Stomach (tissue), 9 donors: ENCODE results near the gene JRKL. TPM values are rescaled to one million over a fixed set of nuclear protein-coding genes. Genes with fewer than 3 reads are reported as not detected.

Source experiments
- DNase-seq, 2 donors: peaks; one replicate each; pipeline versions ENCODE4 v3.0.0 to v3.0.0-alpha.2; 2013 to 2019
- H3K27ac ChIP-seq, 5 donors: fragments of 200-600 bp in 4 of 5; sonication (generic) in 4 of 5; one replicate each; pipeline ENCODE4 v1.5.1; 2013 to 2019; ENCODE audit warnings: mild to moderate bottlenecking in 1 of 5, moderate library complexity in 1 of 5
- H3K27me3 ChIP-seq, 3 donors: fragments of 200-600 bp; sonication (generic); one replicate each; pipeline ENCODE4 v1.5.1; 2017 to 2019; ENCODE audit warnings: mixed run types in 1 of 3
- H3K36me3 ChIP-seq, 4 donors: fragments of 200-600 bp; sonication (generic); 1 replicate in 3 of 4; 2 replicates in 1 of 4; pipeline ENCODE4 v1.5.1; 2016 to 2019
- H3K4me1 ChIP-seq, 4 donors: fragments of 200-600 bp; sonication (generic); one replicate each; pipeline ENCODE4 v1.5.1; 2016 to 2019
- H3K4me3 ChIP-seq, 4 donors: fragments of 200-600 bp; sonication (generic) in 3 of 4; one replicate each; pipeline ENCODE4 v1.5.1; 2016 to 2019; ENCODE audit warnings: mild to moderate bottlenecking in 1 of 4
- H3K9me3 ChIP-seq, 4 donors: fragments of 200-600 bp; sonication (generic); one replicate each; pipeline ENCODE4 v1.5.1; 2016 to 2019
- EP300 ChIP-seq: sonication (generic); formaldehyde crosslinking; IDR thresholded peaks from one replicate; pipeline ENCODE4 v1.6.1; 2017; ENCODE audit warnings: antibody characterized with exemption
- POLR2A ChIP-seq, 4 donors: fragments of 450-650 bp; IDR thresholded peaks; one replicate each; pipeline ENCODE4 v1.6.1; 2016; ENCODE audit warnings: antibody characterized with exemption in 4 of 4, control low read depth in 2 of 4, mild to moderate bottlenecking in 1 of 4, moderate library complexity in 1 of 4
- POLR2AphosphoS5 ChIP-seq, 3 donors: sonication (generic); formaldehyde crosslinking; IDR thresholded peaks; one replicate each; pipeline ENCODE4 v1.6.1; 2016; ENCODE audit warnings: antibody characterized with exemption in 3 of 3
- WGBS, 5 donors: extraction: QIAGEN DNeasy Blood & Tissue Kit in 3 of 5; methylation state at CpG; one replicate each; pipeline versions ENCODE4 v1.1.5 to v1.1.7; 2013 to 2018; 5-methylcytosine and 5-hydroxymethylcytosine counted together
- intact Hi-C: fragments of 100-400 bp; cut with DNase I; formaldehyde crosslinking; loops from one replicate; pipeline ENCODE4 v1.15.1; 2023; ENCODE audit warnings: low total_unique reads
- polyA plus RNA-seq, 3 donors: library from polyadenylated mRNA; stranded (reverse); fragments of 200-250 nt; gene quantifications; one replicate each; pipeline ENCODE4 v1.2.3, GENCODE V29; 2013
- total RNA-seq, 5 donors: library from RNA; depleted of rRNA; stranded (reverse); fragments of >200 nt; gene quantifications; one replicate each; pipeline versions ENCODE4 v1.1.0 to v1.2.3, GENCODE V29; 2014 to 2016
- TF ChIP-seq, protein P1 (sequence below), 7 experiments: fragments of 450-650 bp in 4 of 7; fragments of 200-600 bp in 3 of 7; sonication (generic) in 3 of 7; IDR thresholded peaks; one replicate each; pipeline ENCODE4 v1.5.1; 2016 to 2019; ENCODE audit warnings: antibody characterized with exemption in 7 of 7, control low read depth in 2 of 7, mild to moderate bottlenecking in 1 of 7
- donor health status: healthy with polysubstance abuse.
- donor health status: Bipolar disorder and iron deficiency.
- donor health status: healthy.

JRKL gene
- total and polyA plus RNA-seq, 8 donors, result 2.7 to 11.9 (median 4.8) TPM

DNA sequence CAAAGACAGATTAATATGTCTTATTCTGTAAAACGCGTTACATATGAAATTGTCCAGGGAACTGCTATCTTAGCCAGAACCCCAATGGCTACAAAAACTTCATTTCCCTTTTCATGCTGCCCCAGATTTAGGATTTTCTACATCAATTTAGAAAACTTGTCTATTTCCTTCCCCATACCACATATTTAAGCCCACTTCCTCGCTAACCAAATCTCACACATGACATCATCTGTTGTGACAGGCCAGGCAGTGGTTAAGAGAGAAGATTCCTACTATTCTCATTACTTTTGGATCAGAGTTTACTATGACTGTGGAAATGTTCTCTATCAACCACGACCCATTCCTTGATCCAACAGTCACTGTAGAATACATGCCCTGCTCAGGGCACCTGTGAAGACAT lies 16.0 kb upstream of the JRKL start:
- no peak overlapping the region for H3K4me3 ChIP-seq
- peaks cover 8 to 50% (median 42%) of the 10 kb centered on the region in 4 donors for H3K36me3 ChIP-seq
- no peaks in the 10 kb centered on the region for H3K4me1 ChIP-seq
- no peaks in the 10 kb centered on the region for H3K27me3 ChIP-seq
- TF ChIP-seq POLR2A (IDR thresholded peaks at IDR 0.05) (no peak), EP300 (no peak), POLR2AphosphoS5 (IDR thresholded peaks at IDR 0.05) (no peak)
- TF ChIP-seq, protein P1, sequence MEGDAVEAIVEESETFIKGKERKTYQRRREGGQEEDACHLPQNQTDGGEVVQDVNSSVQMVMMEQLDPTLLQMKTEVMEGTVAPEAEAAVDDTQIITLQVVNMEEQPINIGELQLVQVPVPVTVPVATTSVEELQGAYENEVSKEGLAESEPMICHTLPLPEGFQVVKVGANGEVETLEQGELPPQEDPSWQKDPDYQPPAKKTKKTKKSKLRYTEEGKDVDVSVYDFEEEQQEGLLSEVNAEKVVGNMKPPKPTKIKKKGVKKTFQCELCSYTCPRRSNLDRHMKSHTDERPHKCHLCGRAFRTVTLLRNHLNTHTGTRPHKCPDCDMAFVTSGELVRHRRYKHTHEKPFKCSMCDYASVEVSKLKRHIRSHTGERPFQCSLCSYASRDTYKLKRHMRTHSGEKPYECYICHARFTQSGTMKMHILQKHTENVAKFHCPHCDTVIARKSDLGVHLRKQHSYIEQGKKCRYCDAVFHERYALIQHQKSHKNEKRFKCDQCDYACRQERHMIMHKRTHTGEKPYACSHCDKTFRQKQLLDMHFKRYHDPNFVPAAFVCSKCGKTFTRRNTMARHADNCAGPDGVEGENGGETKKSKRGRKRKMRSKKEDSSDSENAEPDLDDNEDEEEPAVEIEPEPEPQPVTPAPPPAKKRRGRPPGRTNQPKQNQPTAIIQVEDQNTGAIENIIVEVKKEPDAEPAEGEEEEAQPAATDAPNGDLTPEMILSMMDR (IDR thresholded peaks at IDR 0.05), result no peak
- no peaks in the 10 kb centered on the region for H3K9me3 ChIP-seq
- intact Hi-C loops, result no loop called here
- H3K27ac ChIP-seq, result no peak overlapping the region
- 88 to 97% (median 95%) methylated on average over 4 of the region's 4 CpGs for WGBS, 5 donors
- DNase-seq, result no peak

DNA sequence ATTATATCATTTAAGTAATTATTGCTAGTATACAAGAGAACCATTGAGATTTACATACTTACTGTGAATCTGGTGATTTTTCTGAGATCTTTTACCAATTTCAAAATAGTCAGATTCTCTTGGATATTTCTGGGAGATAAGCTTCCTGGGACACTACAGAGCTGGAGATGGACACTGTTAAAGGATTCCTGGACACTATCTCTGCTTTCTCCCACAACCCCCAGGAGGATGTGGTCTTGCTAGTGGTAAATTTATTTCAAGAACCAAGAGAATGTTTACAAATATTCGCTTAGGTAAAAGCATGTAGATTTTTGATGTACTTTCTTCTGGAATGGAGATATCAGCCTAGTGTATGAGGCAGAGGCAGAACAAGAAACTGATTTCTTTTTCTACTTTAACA lies 13.0 kb upstream of the JRKL start:
- no peaks in the 10 kb centered on the region for H3K27me3 ChIP-seq
- 76 to 91% (median 89%) methylated on average over 1 of the region's 1 CpG for WGBS, 5 donors
- intact Hi-C loops, result no loop called here
- H3K36me3 ChIP-seq, result peaks cover 0 to 38% (median 34%) of the 10 kb centered on the region in 4 donors
- TF ChIP-seq POLR2A (IDR thresholded peaks at IDR 0.05) (no peak), POLR2AphosphoS5 (IDR thresholded peaks at IDR 0.05) (no peak), EP300 (no peak)
- TF ChIP-seq, protein P1 (IDR thresholded peaks at IDR 0.05), result no peak
- H3K4me1 ChIP-seq, result no peaks in the 10 kb centered on the region
- H3K9me3 ChIP-seq, result no peaks in the 10 kb centered on the region
- no peak for DNase-seq
- no peak overlapping the region for H3K27ac ChIP-seq
- H3K4me3 ChIP-seq, result no peak overlapping the region

DNA sequence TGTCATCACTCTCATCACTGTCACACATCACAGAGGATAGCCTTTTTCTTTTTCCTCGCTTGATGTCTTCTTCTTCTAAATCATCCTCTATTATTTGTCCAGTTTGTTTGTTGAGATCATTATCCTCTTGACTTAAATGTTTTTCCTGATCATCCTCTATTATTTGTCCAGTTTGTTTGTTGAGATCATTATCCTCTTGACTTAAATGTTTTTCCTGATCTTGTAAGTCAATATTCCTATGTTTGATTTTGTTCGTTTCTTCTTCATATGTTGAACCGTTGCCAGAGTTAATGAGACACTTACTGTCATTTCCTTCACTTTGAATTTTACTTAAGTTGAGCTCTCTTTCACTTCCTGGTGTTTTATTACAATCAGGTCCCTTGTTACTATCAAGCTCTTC lies 5.7 kb upstream of the JRKL start:
- peaks cover 0 to 51% (median 44%) of the 10 kb centered on the region in 4 donors for H3K36me3 ChIP-seq
- H3K4me1 ChIP-seq, result peaks cover 6 to 26% (median 13%) of the 10 kb centered on the region in 4 donors
- TF ChIP-seq POLR2AphosphoS5 (IDR thresholded peaks at IDR 0.05) (no peak), POLR2A (IDR thresholded peaks at IDR 0.05) (no peak), EP300 (no peak)
- TF ChIP-seq, protein P1 (IDR thresholded peaks at IDR 0.05), result no peak
- no peak overlapping the region for H3K4me3 ChIP-seq
- H3K9me3 ChIP-seq, result no peaks in the 10 kb centered on the region
- no peak overlapping the region for H3K27ac ChIP-seq
- 54 to 77% (median 63%) methylated on average over 3 of the region's 3 CpGs for WGBS, 5 donors
- H3K27me3 ChIP-seq, result no peaks in the 10 kb centered on the region
- no peak for DNase-seq
- intact Hi-C loops, result no loop called here

DNA sequence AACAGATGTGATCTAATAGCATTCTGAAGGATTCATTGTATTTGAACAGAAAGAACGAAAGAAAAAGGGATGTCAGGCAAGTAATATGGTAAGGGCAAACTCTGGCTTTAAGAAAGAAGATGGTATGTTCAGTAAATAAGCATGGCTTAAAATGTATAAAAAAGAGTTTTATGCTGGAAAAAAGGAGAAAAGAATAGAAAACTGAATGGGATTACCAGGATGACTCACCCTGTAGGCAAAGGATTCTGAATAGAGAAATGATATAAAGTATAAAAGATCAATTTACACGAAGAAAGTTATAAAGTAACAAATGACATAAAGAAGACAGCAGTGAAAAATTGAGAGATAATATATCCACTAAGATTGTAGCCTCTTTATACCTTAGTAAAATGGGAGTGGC lies 4.6 kb upstream of the JRKL start:
- intact Hi-C loops, result no loop called here
- TF ChIP-seq POLR2AphosphoS5 (IDR thresholded peaks at IDR 0.05) (no peak), EP300 (no peak)
- TF ChIP-seq, protein P1 (IDR thresholded peaks at IDR 0.05), result no peak

More for the DNA sequence above, 4.6 kb upstream of the JRKL start:
- no peak for DNase-seq
- H3K27ac ChIP-seq, result no peak overlapping the region
- H3K36me3 ChIP-seq, result peaks cover 0 to 41% (median 39%) of the 10 kb centered on the region in 4 donors
- no peaks in the 10 kb centered on the region for H3K9me3 ChIP-seq
- H3K27me3 ChIP-seq, result no peaks in the 10 kb centered on the region
- WGBS, 5 donors, result 78 to 91% (median 88%) methylated on average over 2 of the region's 2 CpGs
- no peak overlapping the region for H3K4me3 ChIP-seq
- peaks cover 6 to 26% (median 13%) of the 10 kb centered on the region in 4 donors for H3K4me1 ChIP-seq
